ENCODE measurements around the gene GLG1.
"Not testable (repeated sequence)": the region's sequence is repeated elsewhere in the genome, so short reads cannot be mapped to it uniquely, and the experiment has no call there.

GLG1 gene

DNA sequence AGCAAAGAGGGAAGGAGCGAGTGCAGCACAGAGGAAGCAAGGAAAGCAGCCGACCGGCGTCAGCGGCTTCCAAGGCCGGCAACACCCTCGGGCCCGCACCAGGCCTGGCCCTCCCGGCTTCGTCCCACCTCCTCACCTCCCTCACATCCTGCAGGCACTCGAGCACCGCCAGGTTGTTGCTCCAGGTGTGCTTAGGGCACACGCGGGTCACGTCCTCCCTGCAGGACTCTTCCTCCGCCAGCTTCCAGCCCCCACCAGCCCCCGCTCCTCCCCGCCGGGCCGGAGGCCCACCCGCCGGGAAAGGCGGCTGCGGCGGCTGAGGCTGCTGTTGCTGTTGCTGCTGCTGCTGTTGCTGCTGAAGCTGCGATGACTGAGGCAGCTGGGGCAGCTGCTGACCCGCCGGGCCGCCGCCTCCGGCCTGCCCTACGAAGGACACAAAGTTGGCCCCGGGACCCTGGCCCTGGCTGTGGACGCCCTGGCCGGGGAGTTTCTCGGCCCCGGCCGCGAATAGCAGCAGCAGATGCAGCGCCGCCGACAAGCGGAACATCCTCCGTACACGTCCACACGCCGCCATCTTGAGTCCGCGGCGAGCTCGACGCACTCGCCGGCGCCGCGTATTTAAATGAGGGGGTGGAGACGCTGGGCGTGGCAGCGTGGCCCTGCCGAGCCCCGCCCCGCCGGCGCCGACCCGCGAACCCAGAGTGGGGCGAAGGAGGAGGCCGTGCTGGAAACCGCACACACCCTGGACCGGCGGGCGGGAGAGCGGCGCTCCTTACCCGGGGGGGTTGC, at the start of gene GLG1:
TSS of gene GLG1 (minus strand) at position 594 of the 789 bp plus-strand sequence. CDS start at position 574, 20 bp downstream.
- DNase-seq = peak; percentile 61 to 82

GRCh38 chr16:74654536-74655050, 47.7 kb upstream of the GLG1 start:
- DNase-seq = no peak

DNA sequence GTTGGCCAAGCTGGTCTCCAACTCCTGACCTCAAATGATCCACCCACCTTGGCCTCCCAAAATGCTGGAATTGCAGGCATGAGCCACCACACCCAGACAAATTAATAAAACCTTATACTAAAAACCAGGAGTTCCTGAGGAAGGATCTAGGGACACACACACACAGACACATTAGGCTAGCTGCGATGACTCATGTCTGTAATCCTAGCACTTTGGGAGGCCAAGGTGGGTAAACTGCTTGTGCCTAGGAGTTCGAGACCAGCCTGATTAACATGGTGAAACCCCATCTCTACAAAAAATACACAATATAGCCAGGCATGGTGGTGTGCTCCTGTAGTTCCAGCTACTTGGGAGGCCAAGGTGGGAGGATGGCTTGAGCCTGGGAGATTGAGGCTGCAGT, 46.0 kb upstream of the GLG1 start:
- not testable (repeated sequence) for DNase-seq

DNA sequence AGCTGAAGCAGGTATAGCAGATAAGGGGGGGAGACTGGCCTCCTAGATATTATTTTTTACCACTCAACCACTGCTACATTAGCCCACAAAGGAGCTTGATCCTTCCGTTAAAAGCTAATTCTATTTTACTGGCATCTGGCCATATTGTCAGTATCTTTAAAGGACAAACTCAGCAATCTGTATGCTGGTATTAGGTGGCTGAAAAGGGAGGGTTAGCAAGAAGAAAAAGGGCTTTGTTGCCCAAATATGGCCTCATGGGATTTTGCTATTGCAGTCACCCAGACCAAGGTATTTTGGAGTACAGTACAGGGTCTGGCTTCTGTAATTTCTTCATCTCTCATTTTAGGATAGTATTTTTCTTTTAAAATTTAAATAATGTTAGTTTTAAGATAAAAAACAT, 45.3 kb upstream of the GLG1 start:
- DNase-seq = no peak

- DNase-seq = no peak
Observed at GRCh38 chr16:74651841-74652240, 44.9 kb upstream of the GLG1 start.

DNA sequence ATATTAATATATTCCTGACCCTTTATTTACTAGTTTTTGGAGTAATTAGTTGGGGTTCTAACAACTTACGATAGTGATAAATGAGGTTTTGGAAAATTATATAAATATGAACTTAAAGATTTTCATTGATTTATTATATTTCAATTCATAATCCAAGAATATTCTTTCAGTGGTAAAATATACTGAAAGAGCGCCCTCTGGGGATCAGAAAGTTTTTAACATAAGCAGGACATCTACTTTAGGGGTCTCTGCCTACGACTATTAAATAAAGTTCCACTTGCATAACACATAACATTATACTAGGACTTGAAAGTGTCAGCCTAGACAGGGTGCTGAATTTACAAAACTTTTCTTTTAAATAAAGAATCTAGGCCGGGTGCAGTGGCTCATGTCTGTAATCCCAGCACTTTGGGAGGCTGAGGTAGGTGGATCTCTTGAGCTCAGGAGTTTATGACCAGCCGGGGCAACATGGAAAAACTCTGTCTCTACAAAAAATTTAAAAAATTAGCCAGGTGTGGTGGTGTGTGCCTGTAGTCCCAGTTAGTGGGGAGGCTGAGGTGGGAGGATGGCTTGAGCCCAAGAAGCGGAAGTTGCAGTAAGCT, 44.2 kb upstream of the GLG1 start:
- DNase-seq = no peak

- no peak for DNase-seq
Observed at GRCh38 chr16:74649839-74650504, 43.1 kb upstream of the GLG1 start.

DNA sequence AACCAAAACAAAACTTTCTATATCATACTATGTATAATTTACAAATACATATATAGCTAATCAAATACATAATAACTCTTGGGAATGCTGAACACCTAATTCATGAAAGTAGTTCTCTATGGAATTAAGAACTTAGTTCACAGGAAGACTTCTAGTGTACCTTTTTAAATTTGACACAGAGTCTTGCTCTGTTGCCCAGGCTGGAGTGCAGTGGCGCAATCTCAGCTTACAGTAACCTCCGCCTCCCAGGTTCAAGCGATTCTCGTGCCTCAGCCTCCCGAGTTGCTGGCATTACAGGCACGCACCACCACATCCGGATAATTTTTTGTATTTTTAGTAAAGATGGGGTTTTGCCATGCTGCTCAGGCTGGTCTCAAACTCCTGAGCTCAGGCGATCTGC, 35.1 kb upstream of the GLG1 start:
- DNase-seq = no peak

- DNase-seq = no peak
Observed at GRCh38 chr16:74637742-74638453, 31.0 kb upstream of the GLG1 start.

- no peak for DNase-seq
Observed at GRCh38 chr16:74635303-74635702, 28.4 kb upstream of the GLG1 start.

- DNase-seq = no peak
Observed at GRCh38 chr16:74633686-74634085, 26.8 kb upstream of the GLG1 start.

- DNase-seq = no peak
Observed at GRCh38 chr16:74627506-74628220, 20.7 kb upstream of the GLG1 start.

- DNase-seq = no peak
Observed at GRCh38 chr16:74626741-74627416, 20.0 kb upstream of the GLG1 start.

DNA sequence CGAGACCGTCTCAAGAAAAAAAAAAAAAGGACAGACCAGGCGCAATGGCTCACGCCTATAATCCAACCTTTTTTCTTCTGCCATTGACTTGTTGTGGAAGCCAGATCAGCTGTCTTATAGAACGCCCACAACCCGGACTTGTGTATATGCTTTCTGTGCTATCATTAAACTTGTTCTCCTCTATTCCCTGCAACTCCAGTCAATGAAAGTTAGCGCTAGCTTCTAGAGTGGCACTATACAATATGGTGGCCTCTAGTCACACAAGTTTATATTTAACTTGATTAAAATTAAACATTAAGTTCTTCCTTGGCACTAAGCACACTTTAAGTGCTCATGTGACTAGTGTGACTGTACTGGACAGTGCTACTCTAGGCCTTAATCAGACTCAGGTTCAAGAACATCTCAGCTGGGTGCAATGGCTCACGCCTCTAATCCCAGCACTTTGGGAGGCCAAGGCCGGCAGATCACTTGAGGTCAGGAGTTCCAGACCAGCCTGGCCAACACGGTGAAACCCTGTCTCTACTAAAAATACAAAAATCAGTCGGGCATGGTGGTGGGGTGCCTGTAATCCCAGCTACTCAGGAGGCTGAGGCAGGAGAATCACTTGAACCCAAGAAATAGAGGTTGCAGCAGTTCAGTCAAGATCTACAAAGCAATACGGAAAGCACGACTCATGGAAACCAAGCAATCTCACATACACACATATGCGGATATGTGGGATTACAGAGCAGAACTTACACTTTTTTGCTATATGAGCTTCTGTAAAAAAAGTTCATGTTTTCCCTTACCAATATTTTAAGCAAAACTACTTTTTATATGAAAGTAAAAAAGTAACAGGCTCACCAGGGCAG, 18.8 kb upstream of the GLG1 start:
- no peak for DNase-seq

- no peak for DNase-seq
Observed at GRCh38 chr16:74623839-74624235, 16.9 kb upstream of the GLG1 start.

DNA sequence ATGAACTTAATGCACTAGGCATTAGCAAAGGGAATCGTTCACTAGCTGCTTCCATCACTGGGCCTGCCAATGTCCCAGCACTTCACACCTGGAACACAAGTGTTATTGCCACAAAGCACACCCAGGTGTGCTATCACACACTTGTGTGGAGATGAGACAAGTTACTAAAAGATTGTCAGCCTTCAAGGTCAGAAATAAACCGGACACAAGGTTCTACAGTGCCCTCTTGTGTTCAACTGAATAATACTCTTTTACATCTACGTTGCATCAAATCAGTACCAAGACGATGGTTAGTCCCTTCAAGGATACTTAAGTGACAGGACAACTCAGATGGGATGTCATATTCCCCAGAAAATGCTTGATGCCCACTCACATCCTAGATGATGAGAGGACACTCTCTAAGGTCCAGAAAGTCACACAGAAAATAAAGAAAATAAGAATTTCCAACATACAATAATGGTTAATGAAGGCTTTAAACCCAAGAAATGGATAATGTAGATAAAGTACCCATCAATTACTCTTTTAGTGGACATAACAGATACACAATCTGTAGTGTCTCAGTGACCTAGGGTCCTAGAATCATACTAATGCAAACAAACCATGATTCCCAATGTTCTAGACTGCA, 16.4 kb upstream of the GLG1 start:
- no peak for DNase-seq

- DNase-seq = no peak
Observed at GRCh38 chr16:74622005-74622404, 15.1 kb upstream of the GLG1 start.

DNA sequence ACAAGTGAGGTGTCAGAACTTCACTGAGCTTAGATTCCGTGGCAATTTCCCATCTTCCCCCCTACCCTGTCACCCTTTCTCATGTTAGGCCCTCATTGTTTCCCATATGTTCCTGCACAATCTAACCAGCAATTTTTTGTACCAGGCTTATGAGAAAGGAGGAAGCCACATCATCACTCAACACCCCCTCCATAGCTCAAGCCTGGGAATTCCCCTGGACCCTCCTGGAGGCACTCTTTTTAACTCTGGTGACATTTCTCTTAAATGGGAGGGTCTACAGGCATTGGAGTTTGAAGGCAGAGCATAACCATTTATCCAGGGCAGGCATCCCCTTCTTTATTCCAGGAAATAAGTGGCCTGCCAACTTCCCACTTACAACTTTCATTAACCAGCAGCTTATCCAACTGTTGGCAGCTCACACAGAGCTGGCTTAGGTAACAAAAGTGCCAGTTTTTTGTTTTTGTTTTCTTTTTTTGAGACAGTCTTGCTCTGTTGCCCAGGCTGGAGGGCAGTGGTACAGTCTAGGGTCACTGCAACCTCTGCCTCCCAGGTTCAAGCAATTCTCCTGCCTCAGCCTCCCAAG, 10.4 kb upstream of the GLG1 start:
- no peak for DNase-seq

- no peak for DNase-seq
Observed at GRCh38 chr16:74611721-74612120, 4.8 kb upstream of the GLG1 start.

DNA sequence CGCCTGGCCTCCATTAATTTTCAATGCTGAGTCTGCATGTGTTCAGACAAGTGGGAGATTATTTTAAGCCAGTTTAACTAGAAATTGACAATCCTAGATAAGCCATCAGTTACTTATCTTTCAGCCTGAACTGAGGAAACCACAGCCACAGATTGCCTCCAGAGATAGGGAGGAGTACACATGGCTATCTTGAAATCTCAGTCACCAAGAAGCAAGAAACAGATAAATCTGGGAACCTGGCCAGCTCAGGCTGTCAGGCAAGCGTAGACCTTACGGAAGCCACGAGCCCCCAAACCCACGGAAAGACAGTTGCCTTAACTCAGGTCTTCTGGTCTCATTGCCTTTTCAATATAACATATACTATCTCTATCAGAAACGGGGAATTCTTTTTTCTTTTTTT, 2.0 kb upstream of the GLG1 start:
- no peak for DNase-seq
